ENCODE results near the gene CYTIP.

DNA sequence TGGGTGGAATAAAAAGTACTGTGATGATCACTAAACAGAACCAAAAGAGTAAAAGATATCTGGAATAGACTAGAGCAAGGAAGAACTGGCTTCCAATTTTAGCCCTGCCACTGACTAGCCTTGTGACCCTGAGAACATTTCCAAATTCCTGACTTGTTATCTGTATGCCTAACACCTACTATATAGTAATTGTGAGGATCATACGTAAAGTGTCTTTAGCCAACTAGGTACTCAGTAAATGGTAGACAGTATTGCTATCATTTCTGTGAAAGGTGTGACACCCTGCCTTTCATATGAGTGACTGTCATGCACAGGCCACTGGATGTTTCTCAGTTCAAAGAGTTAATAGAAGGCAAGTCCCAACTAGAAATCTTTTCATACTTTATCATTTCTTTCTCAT is 29.8 kb downstream of the CYTIP start:
- TF ChIP-seq, protein P1, sequence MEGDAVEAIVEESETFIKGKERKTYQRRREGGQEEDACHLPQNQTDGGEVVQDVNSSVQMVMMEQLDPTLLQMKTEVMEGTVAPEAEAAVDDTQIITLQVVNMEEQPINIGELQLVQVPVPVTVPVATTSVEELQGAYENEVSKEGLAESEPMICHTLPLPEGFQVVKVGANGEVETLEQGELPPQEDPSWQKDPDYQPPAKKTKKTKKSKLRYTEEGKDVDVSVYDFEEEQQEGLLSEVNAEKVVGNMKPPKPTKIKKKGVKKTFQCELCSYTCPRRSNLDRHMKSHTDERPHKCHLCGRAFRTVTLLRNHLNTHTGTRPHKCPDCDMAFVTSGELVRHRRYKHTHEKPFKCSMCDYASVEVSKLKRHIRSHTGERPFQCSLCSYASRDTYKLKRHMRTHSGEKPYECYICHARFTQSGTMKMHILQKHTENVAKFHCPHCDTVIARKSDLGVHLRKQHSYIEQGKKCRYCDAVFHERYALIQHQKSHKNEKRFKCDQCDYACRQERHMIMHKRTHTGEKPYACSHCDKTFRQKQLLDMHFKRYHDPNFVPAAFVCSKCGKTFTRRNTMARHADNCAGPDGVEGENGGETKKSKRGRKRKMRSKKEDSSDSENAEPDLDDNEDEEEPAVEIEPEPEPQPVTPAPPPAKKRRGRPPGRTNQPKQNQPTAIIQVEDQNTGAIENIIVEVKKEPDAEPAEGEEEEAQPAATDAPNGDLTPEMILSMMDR (IDR thresholded peaks at IDR 0.05) = no peak
- no peak for TF ChIP-seq POLR2A (IDR thresholded peaks at IDR 0.05)

Data from lower leg skin (tissue), 3 donors.